Measurements from ENCODE around the gene SLC40A1.

The SLC40A1 gene

DNA sequence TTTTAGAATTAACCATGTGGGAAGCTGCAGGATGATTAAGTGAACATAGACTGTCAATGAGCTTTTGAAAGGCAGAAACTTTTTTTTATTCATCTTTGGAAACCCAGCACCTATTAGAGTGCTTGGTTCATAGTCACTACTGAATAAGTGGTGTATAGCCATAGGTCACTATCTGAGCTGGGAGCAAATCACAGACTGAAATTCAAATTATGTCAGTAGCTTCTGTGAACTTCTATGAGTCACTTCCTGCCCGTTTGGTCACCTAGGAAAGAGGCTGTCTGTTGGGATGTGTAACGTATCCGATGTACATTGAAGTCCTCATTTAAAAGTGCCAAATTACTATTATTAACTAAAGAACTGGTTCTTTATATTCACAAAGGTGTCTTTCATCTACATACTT, 20.5 kb upstream of the SLC40A1 start:
- TF ChIP-seq CTCF (conservative IDR thresholded peaks at IDR 0.05; ENCODE audit: control insufficient read depth, insufficient read depth, low read depth, low read length) = no peak
- DNase-seq (ENCODE audit: low read depth) = peak; percentile 30

GRCh38 chr2:189599245-189599644, 18.7 kb upstream of the SLC40A1 start:
- DNase-seq (ENCODE audit: low read depth) = no peak
- no peak for TF ChIP-seq CTCF (conservative IDR thresholded peaks at IDR 0.05; ENCODE audit: control insufficient read depth, insufficient read depth, low read depth, low read length)
- no peak overlapping the region for H3K4me3 ChIP-seq (ENCODE audit: control insufficient read depth, low read depth, low read length)

More for the DNA sequence above, 20.5 kb upstream of the SLC40A1 start:
- no peak overlapping the region for H3K4me3 ChIP-seq (ENCODE audit: control insufficient read depth, low read depth, low read length)

GRCh38 chr2:189595417-189595816, 14.8 kb upstream of the SLC40A1 start:
- TF ChIP-seq CTCF (conservative IDR thresholded peaks at IDR 0.05; ENCODE audit: control insufficient read depth, insufficient read depth, low read depth, low read length) = no peak
- DNase-seq (ENCODE audit: low read depth) = no peak
- H3K4me3 ChIP-seq (ENCODE audit: control insufficient read depth, low read depth, low read length) = no peak overlapping the region

DNA sequence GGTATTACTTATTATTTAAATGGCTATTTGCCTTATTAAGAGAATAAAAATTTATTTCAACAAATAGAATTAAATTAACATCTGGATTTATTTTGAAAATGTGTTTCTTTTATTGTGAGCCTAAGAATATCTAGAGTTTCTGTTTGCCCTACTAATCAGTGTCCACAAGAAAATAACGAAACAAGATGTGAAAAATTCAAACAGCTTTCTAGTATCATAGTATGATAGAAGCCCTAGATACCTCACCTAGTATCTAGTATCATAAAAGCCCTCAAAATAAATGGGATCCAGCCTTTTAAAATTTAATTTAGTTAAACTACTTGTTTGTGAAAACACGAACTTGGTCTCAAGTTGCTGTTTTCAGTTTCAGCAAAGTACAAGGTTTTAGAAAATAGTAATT, 13.7 kb upstream of the SLC40A1 start:
- DNase-seq (ENCODE audit: low read depth) = no peak
- no peak overlapping the region for H3K4me3 ChIP-seq (ENCODE audit: control insufficient read depth, low read depth, low read length)
- no peak for TF ChIP-seq CTCF (conservative IDR thresholded peaks at IDR 0.05; ENCODE audit: control insufficient read depth, insufficient read depth, low read depth, low read length)

DNA sequence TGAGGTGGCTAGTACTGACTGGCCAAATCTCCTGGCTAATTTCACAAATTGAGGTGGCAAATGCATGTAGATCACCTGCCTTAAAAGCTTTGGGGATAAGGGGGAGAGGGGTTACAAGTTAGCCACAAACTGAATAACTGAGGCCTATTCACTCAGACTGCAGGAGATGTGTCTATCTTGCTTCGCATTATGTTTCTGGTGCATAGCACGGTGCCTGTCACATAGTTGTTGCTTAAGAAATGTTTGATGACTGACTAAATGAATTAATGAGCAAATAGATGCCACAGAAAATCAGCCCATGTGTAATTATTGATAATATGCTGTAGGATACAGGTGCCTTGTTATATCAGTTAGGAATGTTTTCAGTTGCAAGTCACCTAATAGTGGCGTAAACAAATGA, 12.5 kb upstream of the SLC40A1 start:
- no peak for TF ChIP-seq CTCF (conservative IDR thresholded peaks at IDR 0.05; ENCODE audit: control insufficient read depth, insufficient read depth, low read depth, low read length)
- no peak for DNase-seq (ENCODE audit: low read depth)
- H3K4me3 ChIP-seq (ENCODE audit: control insufficient read depth, low read depth, low read length) = no peak overlapping the region

DNA sequence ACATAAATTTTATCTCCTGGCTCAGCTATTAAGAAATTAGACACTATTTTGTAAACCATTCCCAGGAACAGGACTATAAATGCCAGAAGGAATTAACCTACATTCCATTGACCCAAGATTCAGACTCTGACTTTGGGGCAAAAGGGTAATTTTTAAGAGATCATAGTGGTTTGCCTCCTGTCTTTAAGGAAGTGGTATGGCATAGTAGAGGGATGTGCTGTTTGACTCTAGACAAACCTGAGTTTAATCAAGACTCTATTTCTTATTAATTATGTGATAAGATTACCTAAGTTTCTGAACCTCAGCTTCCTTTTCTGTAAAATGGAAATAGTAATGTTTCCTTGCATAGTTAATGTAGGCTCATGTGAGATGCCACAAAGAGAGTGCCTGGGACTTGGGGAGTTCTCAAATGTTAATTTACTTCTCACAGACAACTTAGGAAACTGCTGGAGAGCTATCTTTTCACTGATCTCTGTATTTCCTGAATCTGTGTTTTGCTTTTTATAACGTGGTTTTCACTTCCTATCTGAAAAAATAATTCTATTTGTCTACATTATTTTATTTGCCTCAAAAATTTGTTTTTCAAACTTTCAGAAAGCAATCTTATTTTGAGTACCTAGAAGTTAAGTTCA, 11.9 kb upstream of the SLC40A1 start:
- no peak overlapping the region for H3K4me3 ChIP-seq (ENCODE audit: control insufficient read depth, low read depth, low read length)
- DNase-seq (ENCODE audit: low read depth) = no peak
- TF ChIP-seq CTCF (conservative IDR thresholded peaks at IDR 0.05; ENCODE audit: control insufficient read depth, insufficient read depth, low read depth, low read length) = no peak

DNA sequence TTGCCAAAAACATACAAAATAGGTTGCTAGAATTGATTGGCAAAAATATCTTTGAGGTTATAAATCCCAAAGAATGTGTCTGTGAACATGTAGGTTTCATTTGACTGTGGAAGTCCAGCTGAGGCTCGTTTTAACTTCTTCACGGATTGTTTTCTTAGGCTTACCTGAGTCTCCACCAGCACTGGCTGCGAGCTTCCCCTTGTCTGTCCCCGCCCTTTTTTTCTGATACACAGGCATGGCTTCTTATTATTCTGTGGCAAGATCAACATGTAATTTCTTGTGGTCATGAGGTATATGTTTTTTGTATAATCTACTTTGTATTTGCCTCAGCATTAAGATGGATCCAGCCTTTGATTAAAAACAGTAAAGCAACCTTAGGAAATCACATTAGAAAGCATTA, 7.2 kb upstream of the SLC40A1 start:
- no peak for TF ChIP-seq CTCF (conservative IDR thresholded peaks at IDR 0.05; ENCODE audit: control insufficient read depth, insufficient read depth, low read depth, low read length)
- H3K4me3 ChIP-seq (ENCODE audit: control insufficient read depth, low read depth, low read length) = no peak overlapping the region
- no peak for DNase-seq (ENCODE audit: low read depth)
